ES-I3 (cell line): ENCODE measurements around the gene CCDC88C.
"Not testable (repeated sequence)": the region's sequence is repeated elsewhere in the genome, so short reads cannot be mapped to it uniquely, and the experiment has no call there.

Experiments used
- H3K36me3 ChIP-seq: 2 replicates; pipeline ENCODE4 v1.6.1; 2013; ENCODE audit warnings: mild to moderate bottlenecking, low read length, control low read depth, moderate library complexity; ENCODE audit not compliant: insufficient read depth
- H3K4me1 ChIP-seq: 2 replicates; pipeline ENCODE4 v1.6.1; 2013; ENCODE audit warnings: mild to moderate bottlenecking, control low read depth, low read length; ENCODE audit not compliant: insufficient read depth
- H3K9ac ChIP-seq: 2 replicates; pipeline ENCODE4 v1.6.1; 2013; ENCODE audit warnings: low read depth, mild to moderate bottlenecking, low read length, moderate library complexity
- H3K9me3 ChIP-seq: 2 replicates; pipeline ENCODE4 v1.6.1; 2013; ENCODE audit warnings: mild to moderate bottlenecking, low read length, moderate library complexity; ENCODE audit not compliant: control insufficient read depth, insufficient read depth

The CCDC88C gene

DNA sequence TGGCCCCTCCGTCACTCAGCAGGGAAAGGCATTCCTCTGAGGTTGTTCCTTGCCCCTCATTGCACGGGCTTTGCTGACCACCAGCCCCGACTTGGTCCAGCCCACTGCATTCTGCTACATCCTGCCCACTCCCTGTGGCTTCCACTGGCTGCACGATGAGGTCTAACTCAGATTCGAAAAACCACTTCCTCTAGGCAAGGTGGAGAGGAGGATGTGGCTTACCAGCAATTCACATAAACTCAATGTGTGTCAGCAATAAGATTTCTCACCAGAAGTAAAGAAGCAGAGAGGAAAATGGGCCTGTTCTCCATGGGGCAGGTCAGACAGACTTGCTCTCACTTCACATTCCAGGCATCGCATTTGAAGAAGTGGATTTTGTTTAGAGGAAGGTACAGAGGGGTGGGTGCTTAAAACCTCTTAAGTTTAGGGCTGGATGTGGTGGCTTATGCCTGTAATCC lies 187.8 kb downstream of the CCDC88C start:
- H3K36me3 ChIP-seq = no peaks in the 10 kb centered on the region; the same call in 1 of the 2 replicates
- no peak overlapping the region for H3K9ac ChIP-seq
- peaks cover 12% of the 10 kb centered on the region for H3K4me1 ChIP-seq

DNA sequence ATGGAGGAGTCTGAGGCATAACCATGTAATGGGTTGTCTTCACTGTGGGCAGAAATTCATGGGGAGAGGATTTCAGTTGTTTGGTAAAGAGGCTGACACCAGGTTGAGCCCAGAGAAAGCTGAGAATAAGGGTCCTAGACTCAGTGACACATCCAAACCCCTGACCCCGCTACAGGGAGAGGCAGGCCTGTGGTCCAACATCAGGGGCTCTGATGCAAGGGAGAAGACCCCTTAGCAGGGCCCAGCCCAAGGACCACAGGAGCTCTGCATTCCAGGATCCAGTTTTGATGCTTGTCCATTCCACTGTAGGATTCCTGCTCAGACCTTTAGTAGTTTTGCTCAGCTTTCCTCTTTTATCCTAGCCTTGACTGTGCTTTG lies 188.6 kb downstream of the CCDC88C start:
- H3K9ac ChIP-seq = no peak overlapping the region
- peaks cover 12% of the 10 kb centered on the region for H3K4me1 ChIP-seq
- no peaks in the 10 kb centered on the region; the same call in 1 of the 2 replicates for H3K36me3 ChIP-seq
- H3K9me3 ChIP-seq = peaks cover 5% of the 10 kb centered on the region

More for the DNA sequence above, 187.8 kb downstream of the CCDC88C start:
- H3K9me3 ChIP-seq = peaks cover 5% of the 10 kb centered on the region

DNA sequence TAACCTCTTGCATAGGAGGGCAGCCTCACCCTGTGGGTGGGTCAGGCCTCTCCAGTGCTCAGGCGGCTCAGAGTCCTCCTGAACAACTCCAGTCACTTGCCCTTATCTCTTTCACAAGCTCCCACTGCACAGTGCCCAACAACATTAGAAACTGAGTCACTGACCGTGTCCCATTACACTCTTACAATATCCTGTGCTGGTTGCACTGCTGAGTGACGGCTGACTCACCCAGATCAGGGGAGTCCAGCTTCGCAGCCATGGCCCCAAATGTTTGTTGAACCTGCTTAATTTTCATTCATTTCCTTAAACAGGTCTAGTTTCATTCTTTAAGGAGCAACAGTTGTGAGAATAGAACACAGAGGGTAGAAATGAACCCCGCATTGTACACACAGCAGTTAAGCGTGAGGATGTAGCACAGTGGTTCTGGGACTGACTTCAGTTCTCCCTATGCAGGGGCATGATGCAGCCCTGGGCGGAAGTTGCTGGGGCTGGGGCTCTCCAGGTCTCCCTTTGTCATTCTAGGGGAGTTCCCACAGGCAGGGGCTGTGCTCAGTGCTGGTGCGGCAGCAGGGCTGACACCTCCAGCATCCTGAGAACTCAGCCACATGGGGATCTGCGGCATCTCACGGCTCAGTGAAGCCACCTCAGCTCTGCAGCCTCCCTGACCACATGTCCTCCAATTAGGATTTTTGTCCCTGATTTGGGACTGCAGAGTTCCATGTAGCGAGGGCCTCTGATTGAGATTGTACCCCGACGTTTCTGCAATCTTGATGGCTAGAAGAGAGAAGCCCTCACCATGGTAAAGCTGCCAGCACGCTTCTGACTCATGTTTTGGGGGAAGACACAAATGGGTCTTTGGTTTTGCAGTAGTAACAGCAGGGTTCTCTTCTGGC lies 189.3 kb downstream of the CCDC88C start:
- Histone ChIP-seq H3K9me3 (peaks cover 5% of the 10 kb centered on the region), H3K36me3 (no peaks in the 10 kb centered on the region; the same call in 1 of the 2 replicates), H3K4me1 (peaks cover 12% of the 10 kb centered on the region), H3K9ac (no peak overlapping the region)

DNA sequence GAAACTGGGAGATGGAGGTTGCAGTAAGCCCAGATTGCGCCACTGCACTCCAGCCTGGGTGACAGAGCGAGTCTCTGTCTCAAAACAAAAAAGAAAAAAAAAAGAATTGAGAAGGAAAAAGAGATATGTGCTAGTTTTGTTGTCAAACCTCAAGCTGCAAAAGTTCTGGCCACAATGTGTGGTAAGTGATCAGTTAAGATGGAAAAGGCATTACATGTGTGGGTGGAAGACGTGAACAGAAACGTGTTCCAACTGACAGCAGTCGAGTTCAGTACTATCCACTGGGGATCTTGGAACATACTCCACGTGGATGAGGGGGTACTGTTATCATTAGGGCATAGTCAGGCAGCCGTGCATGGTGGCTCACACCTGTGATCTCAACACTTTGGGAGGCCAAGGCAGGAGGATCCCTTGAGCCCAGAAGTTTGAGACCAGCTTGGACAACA lies 190.4 kb downstream of the CCDC88C start:
- peaks cover 12% of the 10 kb centered on the region for H3K4me1 ChIP-seq

DNA sequence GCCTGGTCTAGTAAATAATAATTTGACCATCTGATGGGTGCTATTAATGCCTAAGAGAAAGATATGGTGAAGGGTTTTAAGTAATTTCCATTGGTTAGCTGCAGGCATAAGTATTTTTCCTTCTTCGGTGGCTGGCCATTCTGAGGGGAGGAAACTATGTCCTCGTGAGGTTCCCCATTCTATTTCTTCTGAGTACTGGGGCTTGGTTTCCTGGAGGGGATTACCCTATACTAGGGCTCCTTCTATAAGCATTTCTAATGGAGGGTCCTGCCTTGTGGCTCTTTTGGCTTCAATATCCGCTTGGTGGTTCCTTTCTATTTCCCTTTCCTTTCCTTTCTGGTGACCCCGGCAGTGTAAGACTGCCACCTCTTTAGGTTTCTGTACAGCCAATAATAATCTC lies 191.3 kb downstream of the CCDC88C start:
- not testable (repeated sequence) for H3K9me3 ChIP-seq, H3K36me3 ChIP-seq, H3K9ac ChIP-seq
- H3K4me1 ChIP-seq = peaks cover 12% of the 10 kb centered on the region

More for the DNA sequence above, 190.4 kb downstream of the CCDC88C start:
- H3K9me3 ChIP-seq = peaks cover 5% of the 10 kb centered on the region
- H3K36me3 ChIP-seq = no peaks in the 10 kb centered on the region; the same call in 1 of the 2 replicates
- no peak overlapping the region for H3K9ac ChIP-seq

DNA sequence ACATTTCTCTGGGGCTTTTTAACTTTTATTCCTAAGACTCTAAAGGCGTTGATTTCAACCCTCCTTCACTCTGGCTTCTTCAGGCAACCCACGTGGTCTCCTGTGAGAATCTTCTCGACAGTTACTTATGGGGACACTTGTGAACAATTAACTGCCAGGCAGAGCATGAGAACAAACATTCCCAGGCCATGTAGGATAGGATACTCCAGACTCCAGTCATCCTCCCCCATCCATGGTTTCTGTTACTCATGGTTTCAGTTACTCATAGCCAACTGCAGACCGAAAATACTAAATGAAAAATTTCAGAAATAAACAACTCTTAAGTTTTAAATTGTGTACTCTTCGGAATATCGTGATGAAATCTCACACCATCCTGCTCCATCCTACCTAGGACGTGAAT lies 192.6 kb downstream of the CCDC88C start:
- Histone ChIP-seq H3K9me3 (no peaks in the 10 kb centered on the region), H3K36me3 (no peaks in the 10 kb centered on the region), H3K4me1 (peaks cover 12% of the 10 kb centered on the region), H3K9ac (no peak overlapping the region)

DNA sequence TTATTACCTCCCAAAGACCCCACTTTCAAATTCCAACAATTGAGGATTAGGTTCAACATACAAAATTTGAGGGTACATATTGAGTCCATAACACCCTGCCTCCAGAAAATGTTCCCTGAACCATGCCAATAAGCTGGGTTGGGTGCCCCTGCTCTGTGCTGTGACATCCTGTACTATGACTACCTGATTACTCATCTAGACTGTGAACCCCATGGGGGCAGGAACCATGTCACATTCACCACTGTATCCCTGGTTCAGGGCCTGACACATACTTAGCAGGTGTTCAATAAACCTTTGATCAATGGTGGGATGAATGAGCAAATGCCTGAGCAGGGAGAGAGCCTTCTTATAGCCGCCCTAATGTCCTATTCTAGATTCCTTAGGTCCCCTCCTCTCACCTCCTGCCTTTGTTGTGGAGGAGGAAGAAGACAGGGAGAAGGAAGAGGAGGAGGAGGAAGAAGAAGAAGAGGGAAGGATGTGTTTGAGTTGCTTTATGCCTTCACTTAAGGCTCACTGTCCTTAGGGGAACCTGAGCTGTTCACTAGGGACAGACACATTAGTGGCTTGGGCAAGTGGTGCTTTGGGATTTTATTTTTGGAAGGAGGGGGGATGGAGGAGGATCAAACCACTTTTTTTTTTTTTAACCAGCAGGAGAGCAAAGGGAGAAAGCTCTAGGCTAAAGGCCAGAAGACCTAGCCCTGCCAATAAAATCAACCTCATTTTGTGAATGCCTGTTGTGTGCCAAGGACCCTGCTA lies 194.4 kb downstream of the CCDC88C start:
- Histone ChIP-seq H3K9ac (no peak overlapping the region), H3K36me3 (no peaks in the 10 kb centered on the region), H3K4me1 (peaks cover 5% of the 10 kb centered on the region; the same call in 1 of the 2 replicates), H3K9me3 (no peaks in the 10 kb centered on the region)
